Mesenteric fat pad (tissue), 1 donor: Measurements from ENCODE around the gene KRTAP20-1. TPM values are rescaled to one million over a fixed set of nuclear protein-coding genes. Genes with fewer than 3 reads are reported as not detected.

ENCODE experiments used
- DNase-seq: peaks from one replicate; pipeline ENCODE4 v3.0.0-alpha.2; 2020; ENCODE audit warnings: low spot score
- long read RNA-seq: library from polyadenylated mRNA; unstranded; transcript quantifications from one replicate; pipeline ENCODE4 v2.0.0, GENCODE V29; 2020
- total RNA-seq: library from RNA; stranded (reverse); fragmentation: NEBNext Ultra II Directional; extraction: Animal tissue kit (Norgen Biotek cat#: 25700); gene quantifications from one replicate; pipeline ENCODE4 v1.2.1, GENCODE V29; 2021
- donor health status: DM: yes; HTN: yes; CAD: no.

Gene KRTAP20-1
- not detected for total RNA-seq
- long read RNA-seq, result 0 reads

DNA sequence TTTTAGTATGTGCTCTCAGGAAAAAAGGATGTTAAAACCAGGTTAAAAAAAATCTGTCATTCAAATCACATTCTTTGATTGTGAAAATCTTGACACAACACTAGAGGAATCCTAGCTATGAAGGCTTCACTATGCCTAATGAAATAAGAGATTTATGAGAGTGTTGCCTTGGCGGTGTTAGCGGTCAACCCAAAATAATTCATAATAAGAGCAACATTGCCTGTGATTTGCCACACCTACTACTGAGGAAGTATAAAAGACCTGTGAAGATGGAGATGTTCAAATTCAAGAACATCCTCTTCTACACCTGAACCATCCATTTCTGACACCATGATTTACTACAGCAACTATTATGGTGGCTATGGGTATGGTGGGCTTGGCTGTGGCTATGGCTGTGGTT lies at the start of gene KRTAP20-1:
Gene KRTAP20-1, plus strand, starts transcription at position 301 of the 400 bp plus-strand sequence. Its CDS starts 30 bp downstream, at position 331.
- no peak for DNase-seq

DNA sequence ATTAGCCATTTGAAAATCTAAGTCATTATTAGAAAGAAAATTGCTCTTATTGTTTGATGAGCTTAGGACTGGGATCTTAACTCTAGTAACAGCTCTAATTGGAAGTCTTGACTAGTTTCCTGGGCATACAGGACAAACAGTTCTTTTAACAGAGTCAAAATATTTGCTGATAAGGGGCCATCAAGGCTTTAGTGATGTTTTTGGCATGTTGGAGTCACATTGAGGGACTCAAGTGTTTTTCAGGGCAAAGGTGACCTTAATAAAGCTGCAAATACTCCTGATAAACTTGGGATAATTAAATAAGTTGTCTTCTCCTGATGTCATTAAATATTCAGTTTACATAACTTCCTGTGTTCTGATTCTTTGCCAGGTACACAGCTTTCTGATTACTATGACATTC lies 48.6 kb upstream of the KRTAP20-1 start:
- DNase-seq, result no peak

GRCh38 chr21:30577766-30578165 lies 38.5 kb upstream of the KRTAP20-1 start:
- DNase-seq, result no peak

GRCh38 chr21:30579346-30579745 lies 36.9 kb upstream of the KRTAP20-1 start:
- DNase-seq, result no peak

DNA sequence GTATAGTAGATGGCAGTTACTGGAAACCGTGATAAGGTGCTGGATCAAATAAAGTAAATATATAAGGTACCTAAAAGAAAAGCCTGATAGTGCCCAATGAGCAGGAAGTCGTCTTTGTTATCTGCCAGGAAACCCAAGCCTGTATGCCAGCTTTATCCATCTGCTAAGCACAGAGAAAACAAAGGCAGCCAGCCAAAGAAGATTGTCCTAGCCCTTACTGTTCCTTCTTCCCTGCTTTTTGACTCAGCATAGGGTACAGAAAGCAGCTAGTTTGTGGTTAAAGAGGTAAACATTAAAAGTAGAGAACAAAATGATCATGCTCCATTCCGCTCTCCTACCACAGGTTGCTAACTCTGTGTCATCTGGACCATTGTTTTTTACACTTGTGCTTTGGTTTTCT lies 36.1 kb upstream of the KRTAP20-1 start:
- no peak for DNase-seq

- no peak for DNase-seq
Observed at GRCh38 chr21:30582870-30583269, 33.4 kb upstream of the KRTAP20-1 start.

DNA sequence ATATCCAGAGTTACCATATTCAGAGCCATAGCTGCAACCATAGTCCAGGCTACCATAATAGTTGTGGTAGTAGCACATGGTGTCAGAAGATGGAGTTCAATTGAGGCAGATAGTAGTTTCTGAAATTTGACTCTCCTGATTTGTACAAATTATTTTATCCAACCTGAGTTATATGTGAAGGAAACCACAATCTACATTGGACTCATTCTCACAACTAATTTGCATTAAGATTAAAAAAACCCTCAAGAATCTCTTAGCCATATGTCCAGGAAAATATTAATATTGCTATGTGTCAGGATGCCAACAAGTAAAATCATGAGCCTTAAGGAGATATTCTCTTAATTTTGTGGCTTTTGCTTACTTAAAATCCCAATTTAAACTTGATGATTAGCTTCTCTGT lies 25.9 kb upstream of the KRTAP20-1 start, which contains the start of gene KRTAP22-2:
Gene KRTAP22-2, minus strand, starts transcription at position 101 of the 400 bp plus-strand sequence.
- DNase-seq, result no peak

DNA sequence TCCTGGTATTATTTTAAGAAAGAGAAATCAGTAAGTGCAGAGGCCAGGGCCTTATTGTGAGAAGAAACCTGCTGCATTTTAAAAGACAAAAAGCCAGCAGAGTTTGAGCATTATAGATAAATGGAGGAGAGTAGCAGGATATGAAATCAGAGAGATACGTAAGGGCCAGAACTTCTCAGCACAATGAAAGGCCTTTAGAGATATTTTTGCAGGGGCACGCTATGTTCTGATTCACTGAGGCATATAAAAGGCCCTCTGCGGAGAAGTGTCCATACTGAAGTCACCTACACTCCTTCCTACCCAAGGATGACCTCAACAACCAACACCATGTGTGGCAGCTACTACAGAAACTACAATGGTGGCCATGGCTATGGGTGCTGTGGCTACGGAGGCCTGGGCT lies 24.1 kb upstream of the KRTAP20-1 start, which contains the start of gene KRTAP6-3:
Gene KRTAP6-3, plus strand, starts transcription at position 301 of the 400 bp plus-strand sequence. Its CDS starts 6 bp downstream, at position 307.
- no peak for DNase-seq

GRCh38 chr21:30598802-30599201 lies 17.4 kb upstream of the KRTAP20-1 start, which contains the start of gene KRTAP6-2:
Gene KRTAP6-2 (minus strand): TSS chr21:30598902. CDS start chr21:30598874, 28 bp downstream.
- DNase-seq, result no peak

DNA sequence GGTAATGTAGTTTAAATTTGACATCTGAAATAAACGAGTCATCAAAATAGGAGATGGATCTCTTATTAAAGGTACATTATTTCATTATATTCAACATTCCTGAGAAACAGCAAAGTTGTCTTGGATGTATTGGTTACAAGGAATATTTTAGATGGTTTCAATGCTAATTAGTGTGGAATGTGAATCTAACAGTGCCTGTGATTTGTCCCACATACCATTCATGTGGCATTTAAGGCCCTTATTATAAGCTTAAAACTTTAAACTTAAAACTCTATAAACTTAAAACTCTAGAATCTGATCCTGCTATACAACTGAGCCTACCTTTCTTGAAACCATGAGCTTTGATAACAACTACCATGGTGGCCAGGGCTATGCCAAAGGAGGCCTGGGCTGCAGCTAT lies 15.4 kb upstream of the KRTAP20-1 start, which contains the start of gene KRTAP22-1:
Gene KRTAP22-1, plus strand, starts transcription at position 301 of the 400 bp plus-strand sequence.
- no peak for DNase-seq

DNA sequence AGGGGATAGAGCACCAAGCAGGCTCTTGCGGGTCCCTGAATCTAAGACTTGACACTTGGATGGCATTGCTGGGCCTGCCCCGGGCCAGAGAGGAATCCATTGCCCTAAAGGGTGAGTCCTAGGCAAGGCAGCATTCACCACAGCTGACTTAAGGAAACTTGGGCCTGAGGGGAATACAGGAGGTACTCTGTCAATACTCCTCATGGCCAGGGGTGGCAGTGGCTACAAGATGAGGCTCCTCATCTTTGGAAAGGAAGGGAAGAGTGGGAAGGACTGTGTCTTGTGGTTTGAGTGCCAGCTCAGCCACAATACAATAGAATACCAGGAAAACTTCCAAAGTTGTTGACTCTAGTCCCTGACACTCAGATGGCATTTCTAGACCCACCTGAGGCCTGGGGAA lies 10.3 kb upstream of the KRTAP20-1 start:
- DNase-seq, result no peak

- no peak for DNase-seq
Observed at GRCh38 chr21:30612132-30612531, 4.1 kb upstream of the KRTAP20-1 start.

DNA sequence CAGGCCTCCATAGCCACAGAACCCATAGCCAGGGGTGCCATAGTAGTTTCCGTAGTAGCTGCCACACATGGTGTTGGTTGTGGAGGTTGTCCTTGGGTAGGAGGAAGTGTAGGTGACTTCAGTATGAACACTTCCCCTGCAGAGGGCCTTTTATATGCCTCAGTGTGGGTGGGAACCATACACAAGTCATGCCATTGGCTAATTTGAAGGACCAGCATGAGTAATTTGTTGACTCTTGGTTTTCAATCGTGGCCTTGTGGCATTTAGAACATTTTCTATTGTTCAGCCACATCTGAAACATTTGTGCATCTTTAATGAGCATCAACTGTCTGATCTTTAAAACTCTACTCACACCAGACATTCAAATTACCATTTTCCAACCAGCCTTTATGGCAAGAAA lies 2.4 kb upstream of the KRTAP20-1 start, which contains the start of gene KRTAP6-1:
Gene KRTAP6-1, minus strand, starts transcription at position 95 of the 400 bp plus-strand sequence. Its CDS starts 26 bp downstream, at position 69.
- DNase-seq, result no peak

DNA sequence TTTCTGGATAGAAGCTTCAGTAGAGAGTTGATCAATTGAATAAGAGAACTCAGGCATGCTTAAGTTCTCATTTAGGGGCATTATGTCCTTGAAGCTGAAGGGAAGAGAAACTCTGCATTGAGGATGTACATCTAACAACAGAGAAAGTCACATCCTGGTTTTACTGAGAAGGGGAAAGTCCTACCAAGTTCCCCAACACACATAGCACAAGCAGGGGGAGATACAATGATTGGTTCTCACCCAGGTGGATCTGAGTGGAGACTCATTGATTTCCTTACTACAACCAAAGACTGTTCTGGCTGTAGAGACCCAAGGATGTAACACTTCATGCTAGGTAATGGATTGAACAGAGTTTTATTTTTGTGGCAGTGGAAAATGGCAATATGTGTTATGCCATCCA lies 1.0 kb upstream of the KRTAP20-1 start:
- DNase-seq, result no peak

- DNase-seq, result no peak
Observed at GRCh38 chr21:30620080-30620479, 3.9 kb downstream of the KRTAP20-1 start.

GRCh38 chr21:30620522-30620921 lies 4.3 kb downstream of the KRTAP20-1 start, which contains the start of gene KRTAP20-4:
Gene KRTAP20-4 (plus strand): TSS chr21:30620627.
- DNase-seq, result no peak

DNA sequence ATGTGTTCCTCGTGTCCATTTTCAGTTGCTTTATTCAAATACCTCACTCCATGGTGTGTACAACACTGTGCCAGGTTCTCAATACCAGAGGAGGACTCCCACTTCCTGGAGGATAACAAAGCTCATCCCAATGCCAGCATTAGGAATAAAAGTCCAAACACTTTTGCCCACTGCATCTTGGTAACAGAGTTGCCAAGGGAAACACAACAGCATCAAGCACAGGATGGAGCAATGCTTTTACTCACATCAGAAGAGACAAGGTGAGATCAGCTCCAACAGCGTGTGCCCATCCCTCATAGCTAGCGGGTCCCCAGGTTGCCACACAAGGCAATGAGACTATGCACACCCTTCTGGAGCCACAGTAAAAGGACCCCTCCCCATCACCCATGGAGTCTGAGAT lies 7.1 kb downstream of the KRTAP20-1 start:
- DNase-seq, result no peak

- DNase-seq, result no peak
Observed at GRCh38 chr21:30625449-30626165, 9.4 kb downstream of the KRTAP20-1 start.

DNA sequence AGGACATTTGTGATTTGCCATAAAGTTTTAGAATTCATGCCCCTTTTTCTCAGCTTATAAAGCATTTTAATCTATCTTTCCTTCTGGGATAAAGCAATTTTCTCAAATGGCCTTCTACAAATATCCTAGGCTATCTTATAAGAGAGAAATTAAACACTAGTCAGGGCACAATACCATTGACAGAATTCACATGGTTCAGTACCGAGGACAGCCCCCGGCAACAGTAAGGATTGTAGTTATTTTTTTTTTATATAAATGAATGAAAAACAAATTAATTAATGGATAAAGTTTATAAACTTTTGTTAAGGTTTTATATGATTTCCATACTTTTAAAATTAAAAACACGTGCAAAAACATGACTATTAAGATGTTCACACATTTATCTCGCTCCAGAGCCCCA lies 11.9 kb downstream of the KRTAP20-1 start:
- DNase-seq, result no peak

DNA sequence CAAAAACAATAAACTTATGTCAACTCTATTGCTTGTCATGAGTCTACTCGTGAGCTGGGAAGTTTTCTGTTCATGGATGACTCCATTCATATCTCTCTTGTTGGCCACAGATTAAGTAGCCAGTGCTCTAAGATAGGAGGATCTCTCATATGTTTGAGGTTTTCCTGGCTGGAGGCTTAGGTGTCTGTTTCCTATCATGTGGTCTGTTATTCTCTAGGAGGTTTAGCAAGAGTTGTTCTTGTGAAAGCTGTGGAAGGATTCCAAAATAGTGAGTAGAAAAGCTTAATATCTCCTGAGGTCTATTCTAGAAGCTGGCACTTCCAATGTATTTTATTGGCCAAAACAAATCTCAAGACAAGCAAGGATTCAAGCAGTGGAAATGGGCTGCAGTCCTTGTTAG lies 13.0 kb downstream of the KRTAP20-1 start:
- no peak for DNase-seq

DNA sequence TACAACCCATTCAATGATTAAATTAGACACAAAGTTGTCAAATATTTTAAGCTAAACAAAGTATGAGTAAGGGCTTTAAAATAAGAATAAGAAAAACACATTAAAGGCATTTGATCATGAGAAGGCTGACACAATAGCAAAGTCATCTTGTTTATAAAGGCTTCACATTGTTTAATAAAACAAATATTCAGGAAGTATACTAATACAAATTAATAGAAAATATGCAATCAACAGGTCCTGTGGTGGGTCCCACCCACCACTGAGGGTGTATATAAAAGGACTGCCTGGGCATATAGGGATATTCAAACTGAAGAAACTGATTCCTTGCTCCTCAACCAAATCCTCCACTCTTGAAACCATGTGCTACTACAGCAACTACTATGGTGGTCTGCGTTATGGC lies 18.7 kb downstream of the KRTAP20-1 start, which contains the start of gene KRTAP20-2:
Gene KRTAP20-2, plus strand, starts transcription at position 301 of the 400 bp plus-strand sequence. Its CDS starts 58 bp downstream, at position 359.
- DNase-seq, result no peak

- no peak for DNase-seq
Observed at GRCh38 chr21:30638686-30639085, 22.5 kb downstream of the KRTAP20-1 start.

- DNase-seq, result no peak
Observed at GRCh38 chr21:30642564-30642963, 26.3 kb downstream of the KRTAP20-1 start, which contains the start of gene KRTAP20-3. Gene KRTAP20-3 (plus strand): TSS chr21:30642864.
